Endodermal cell (in vitro differentiated cells): ENCODE results near the gene DNM3. TPM values are rescaled to one million over a fixed set of nuclear protein-coding genes. Genes with fewer than 3 reads are reported as not detected.

Experiments used
- DNase-seq: peaks from one replicate; pipeline ENCODE4 v3.0.0-alpha.2; 2017
- H3K27ac ChIP-seq: 2 replicates; pipeline ENCODE4 v1.5.1; 2013; ENCODE audit warnings: mild to moderate bottlenecking, low read depth, low read length, moderate library complexity
- H3K27me3 ChIP-seq: 2 replicates; pipeline ENCODE4 v1.6.1; 2013; ENCODE audit warnings: mild to moderate bottlenecking, low read length, moderate library complexity; ENCODE audit not compliant: insufficient read depth, control insufficient read depth, poor library complexity, severe bottlenecking
- H3K36me3 ChIP-seq: 2 replicates; pipeline ENCODE4 v1.7.0; 2013; ENCODE audit warnings: mild to moderate bottlenecking, low read length, moderate library complexity; ENCODE audit not compliant: control insufficient read depth, insufficient read depth
- H3K4me1 ChIP-seq: one replicate; pipeline ENCODE4 v1.7.0; 2013; ENCODE audit warnings: low read length; ENCODE audit not compliant: control insufficient read depth, insufficient read depth
- H3K4me3 ChIP-seq: 2 replicates; pipeline ENCODE4 v1.5.1; 2013; ENCODE audit warnings: mild to moderate bottlenecking, low read length, moderate library complexity
- H3K9ac ChIP-seq: 2 replicates; pipeline ENCODE4 v1.6.1; 2013; ENCODE audit warnings: mild to moderate bottlenecking, low read length, moderate library complexity; ENCODE audit not compliant: poor library complexity, severe bottlenecking; ENCODE audit errors: extremely low read depth
- H3K9me3 ChIP-seq: 2 replicates; pipeline ENCODE4 v1.6.1; 2013; ENCODE audit warnings: mild to moderate bottlenecking, low read length, moderate library complexity; ENCODE audit not compliant: control insufficient read depth
- H3K27ac Mint-ChIP-seq: 2 replicates; pipeline ENCODE4 v1.8.0; 2020; ENCODE audit warnings: mixed read lengths
- H3K27me3 Mint-ChIP-seq: 2 replicates; pipeline ENCODE4 v1.8.0; 2021; ENCODE audit warnings: mild to moderate bottlenecking, mixed read lengths; ENCODE audit not compliant: insufficient read depth
- H3K36me3 Mint-ChIP-seq: 2 replicates; pipeline ENCODE4 v1.8.0; 2020; ENCODE audit warnings: low read depth, mixed read lengths
- H3K4me1 Mint-ChIP-seq: 2 replicates; pipeline ENCODE4 v1.8.0; 2020; ENCODE audit warnings: mixed read lengths
- H3K4me3 Mint-ChIP-seq: 2 replicates; pipeline ENCODE4 v1.8.0; 2020; ENCODE audit warnings: mild to moderate bottlenecking, moderate library complexity, mixed read lengths
- H3K9me3 Mint-ChIP-seq: 2 replicates; pipeline ENCODE4 v1.8.0; 2020; ENCODE audit warnings: mild to moderate bottlenecking, mixed read lengths
- WGBS, 2 experiments: methylation state at CpG; one replicate each; pipeline versions ENCODE4 v1.1.5 to v1.1.7; 2013; ENCODE audit warnings: missing lambda C conversion rate in 2 of 2, mixed read lengths in 1 of 2; ENCODE audit not compliant: insufficient coverage in 1 of 2, insufficient read length in 1 of 2; 5-methylcytosine and 5-hydroxymethylcytosine counted together
- total RNA-seq, 2 donors: library from RNA; stranded (reverse); fragmentation: NEBNext Ultra II Directional in 1 of 2; extraction: Animal tissue kit (Norgen Biotek cat#: 25700) in 1 of 2; gene quantifications; 2 replicates in 1 of 2; 3 replicates in 1 of 2; pipeline ENCODE4 v1.2.1, GENCODE V29; 2021
- TF ChIP-seq, protein P1 (sequence below): fragments of 200-600 bp; sonication (generic); conservative IDR thresholded peaks from 2 replicates; pipeline ENCODE4 v1.5.0; 2021; ENCODE audit warnings: antibody characterized with exemption, mild to moderate bottlenecking

Gene DNM3
- total RNA-seq, 2 donors from 2014 or later = 0.53 to 1.8 TPM

DNA sequence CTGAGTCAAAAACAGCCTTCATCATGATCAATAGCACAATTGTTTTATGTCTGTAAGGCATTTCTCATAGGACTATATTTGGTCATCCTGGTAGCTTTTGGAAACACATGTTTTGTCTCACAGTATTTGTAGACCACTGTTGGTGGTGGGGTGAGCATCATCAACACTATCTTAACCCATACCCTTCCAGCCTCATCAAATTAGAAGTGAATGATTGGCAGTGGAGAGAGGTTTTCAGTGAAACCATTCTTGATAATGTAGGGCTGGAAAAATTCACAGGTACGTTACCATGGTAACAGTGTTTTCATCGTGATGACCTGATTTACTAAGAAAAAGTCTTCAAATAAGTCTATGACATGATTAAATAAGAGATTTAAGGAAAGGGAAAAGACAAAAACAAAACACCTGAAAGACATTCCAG lies 533.9 kb downstream of the DNM3 start:
- TF ChIP-seq, protein P1, sequence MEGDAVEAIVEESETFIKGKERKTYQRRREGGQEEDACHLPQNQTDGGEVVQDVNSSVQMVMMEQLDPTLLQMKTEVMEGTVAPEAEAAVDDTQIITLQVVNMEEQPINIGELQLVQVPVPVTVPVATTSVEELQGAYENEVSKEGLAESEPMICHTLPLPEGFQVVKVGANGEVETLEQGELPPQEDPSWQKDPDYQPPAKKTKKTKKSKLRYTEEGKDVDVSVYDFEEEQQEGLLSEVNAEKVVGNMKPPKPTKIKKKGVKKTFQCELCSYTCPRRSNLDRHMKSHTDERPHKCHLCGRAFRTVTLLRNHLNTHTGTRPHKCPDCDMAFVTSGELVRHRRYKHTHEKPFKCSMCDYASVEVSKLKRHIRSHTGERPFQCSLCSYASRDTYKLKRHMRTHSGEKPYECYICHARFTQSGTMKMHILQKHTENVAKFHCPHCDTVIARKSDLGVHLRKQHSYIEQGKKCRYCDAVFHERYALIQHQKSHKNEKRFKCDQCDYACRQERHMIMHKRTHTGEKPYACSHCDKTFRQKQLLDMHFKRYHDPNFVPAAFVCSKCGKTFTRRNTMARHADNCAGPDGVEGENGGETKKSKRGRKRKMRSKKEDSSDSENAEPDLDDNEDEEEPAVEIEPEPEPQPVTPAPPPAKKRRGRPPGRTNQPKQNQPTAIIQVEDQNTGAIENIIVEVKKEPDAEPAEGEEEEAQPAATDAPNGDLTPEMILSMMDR = no peak
- H3K27ac ChIP-seq = no peak overlapping the region
- H3K4me1 ChIP-seq = peaks cover 5% of the 10 kb centered on the region
- Mint-ChIP-seq H3K27ac (no peak overlapping the region), H3K27me3 (no peaks in the 10 kb centered on the region), H3K4me3 (no peak overlapping the region), H3K4me1 (peaks cover 12% of the 10 kb centered on the region), H3K36me3 (no peaks in the 10 kb centered on the region), H3K9me3 (no peaks in the 10 kb centered on the region)
- WGBS, 2 experiments = 89% methylated on average over 2 of the region's 2 CpGs; no CpG with 5 or more reads in 1 of the 2 experiments
- no peaks in the 10 kb centered on the region for H3K36me3 ChIP-seq
- H3K9ac ChIP-seq = no peak overlapping the region
- H3K9me3 ChIP-seq = no peaks in the 10 kb centered on the region
- H3K4me3 ChIP-seq = no peak overlapping the region
- no peaks in the 10 kb centered on the region for H3K27me3 ChIP-seq
- DNase-seq = no peak

GRCh38 chr1:172376431-172376830 lies 535.1 kb downstream of the DNM3 start:
- H3K36me3 Mint-ChIP-seq = no peaks in the 10 kb centered on the region
- H3K36me3 ChIP-seq = no peaks in the 10 kb centered on the region
- TF ChIP-seq, protein P1 = no peak
- no peak overlapping the region for H3K27ac Mint-ChIP-seq
- H3K27ac ChIP-seq = no peak overlapping the region
- no peaks in the 10 kb centered on the region for H3K27me3 ChIP-seq
- no peaks in the 10 kb centered on the region for H3K9me3 Mint-ChIP-seq
- H3K4me1 Mint-ChIP-seq = peaks cover 18% of the 10 kb centered on the region
- H3K9ac ChIP-seq = no peak overlapping the region
- no peak overlapping the region for H3K4me3 ChIP-seq
- H3K9me3 ChIP-seq = no peaks in the 10 kb centered on the region
- H3K4me1 ChIP-seq = peaks cover 5% of the 10 kb centered on the region
- DNase-seq = no peak
- H3K4me3 Mint-ChIP-seq = no peak overlapping the region
- 95 to 100% methylated on average over 1 to 2 of the region's 2 CpGs for WGBS, 2 experiments
- no peaks in the 10 kb centered on the region for H3K27me3 Mint-ChIP-seq

GRCh38 chr1:172377565-172377964 lies 536.3 kb downstream of the DNM3 start:
- no peaks in the 10 kb centered on the region for H3K9me3 ChIP-seq
- Mint-ChIP-seq H3K27ac (no peak overlapping the region), H3K36me3 (no peaks in the 10 kb centered on the region), H3K4me3 (no peak overlapping the region), H3K27me3 (no peaks in the 10 kb centered on the region), H3K9me3 (no peaks in the 10 kb centered on the region), H3K4me1 (peaks cover 18% of the 10 kb centered on the region)
- TF ChIP-seq, protein P1 = no peak
- no peak for DNase-seq
- H3K36me3 ChIP-seq = no peaks in the 10 kb centered on the region
- no peak overlapping the region for H3K4me3 ChIP-seq
- H3K9ac ChIP-seq = no peak overlapping the region
- no peak overlapping the region for H3K27ac ChIP-seq
- no peaks in the 10 kb centered on the region for H3K27me3 ChIP-seq
- H3K4me1 ChIP-seq = peaks cover 5% of the 10 kb centered on the region
